Activated naive CD4-positive, alpha-beta T cell treated with anti-CD3 and anti-CD28 coated beads for 36 hours (primary cell): Measurements from ENCODE around the gene TDRKH. TPM values are rescaled to one million over a fixed set of nuclear protein-coding genes. Genes with fewer than 3 reads are reported as not detected.
"Not testable (repeated sequence)": the region's sequence is repeated elsewhere in the genome, so short reads cannot be mapped to it uniquely, and the experiment has no call there.

Experiments
- CTCF ChIA-PET: fragments of 350-600 bp; sonication (Branson Sonifier 250); formaldehyde crosslinking; loops from one replicate; lab custom pipeline; 2021; ENCODE audit warnings: antibody characterized with exemption; lab: Charles Lee
- DNase-seq: peaks from one replicate; pipeline ENCODE4 v3.0.0-alpha.2; 2020
- H3K27ac Mint-ChIP-seq: one replicate; pipeline ENCODE4 v1.8.0; 2021; ENCODE audit warnings: mild to moderate bottlenecking, mixed read lengths
- H3K27me3 Mint-ChIP-seq: one replicate; pipeline ENCODE4 v1.8.0; 2021; ENCODE audit warnings: low read depth, mixed read lengths
- H3K36me3 Mint-ChIP-seq: one replicate; pipeline ENCODE4 v1.8.0; 2021; ENCODE audit warnings: low read depth, mixed read lengths
- H3K4me1 Mint-ChIP-seq: one replicate; pipeline ENCODE4 v1.8.0; 2021; ENCODE audit warnings: low read depth, mixed read lengths
- H3K4me3 Mint-ChIP-seq: one replicate; pipeline ENCODE4 v1.8.0; 2021; ENCODE audit warnings: mild to moderate bottlenecking, moderate library complexity, mixed read lengths
- H3K9me3 Mint-ChIP-seq: one replicate; pipeline ENCODE4 v1.8.0; 2021; ENCODE audit warnings: mixed read lengths
- intact Hi-C: fragments of 100-400 bp; cut with micrococcal nuclease; formaldehyde crosslinking; loops from one replicate; pipeline ENCODE4 v1.15.1; 2023
- total RNA-seq, 2 experiments: library from RNA; stranded (reverse); gene quantifications; one replicate each; pipeline ENCODE4 v1.2.3, GENCODE V29; 2021

TDRKH gene
- total RNA-seq, 2 experiments from 2014 or later = 22.0 to 22.5 TPM

DNA sequence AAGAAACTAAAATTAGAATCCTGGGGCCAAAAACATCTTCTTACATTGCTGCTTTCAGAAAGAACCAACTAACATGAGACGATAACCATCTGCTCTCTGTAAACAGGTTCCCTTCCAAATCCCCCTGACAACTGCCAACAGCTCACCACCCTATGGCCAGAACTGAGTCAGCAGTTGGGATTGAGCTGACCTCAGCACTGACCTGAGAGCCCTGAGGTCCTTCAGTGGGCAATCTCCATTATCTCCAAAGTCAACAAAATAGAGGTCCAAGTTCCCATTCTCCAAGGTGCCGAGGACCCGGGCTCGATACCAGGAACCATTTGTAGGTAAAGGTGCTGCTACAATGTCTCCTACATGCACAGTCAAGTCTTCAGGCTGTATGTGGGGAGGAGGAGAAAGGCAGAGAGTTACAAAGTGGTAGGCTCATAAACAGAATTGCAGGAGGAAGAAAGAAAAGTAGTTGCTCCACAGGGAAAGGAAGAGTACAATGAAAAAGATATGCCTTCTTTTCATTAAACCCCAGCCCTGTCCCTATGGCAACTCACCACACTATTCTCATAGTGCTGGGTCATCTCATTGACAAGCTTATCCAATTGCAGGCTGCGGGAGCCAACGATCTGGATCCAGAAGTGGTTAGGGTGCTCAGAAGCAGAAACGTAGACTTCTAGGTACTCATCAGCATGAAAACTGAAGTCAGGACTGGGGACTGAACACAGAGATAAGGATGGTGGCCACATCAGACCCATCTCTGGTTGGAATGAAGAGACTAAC is 14.2 kb downstream of the TDRKH start:
- no peaks in the 10 kb centered on the region for H3K27me3 Mint-ChIP-seq
- no peak for DNase-seq
- no peaks in the 10 kb centered on the region for H3K9me3 Mint-ChIP-seq
- no peaks in the 10 kb centered on the region for H3K4me1 Mint-ChIP-seq
- peaks cover 15% of the 10 kb centered on the region for H3K36me3 Mint-ChIP-seq
- intact Hi-C loops = no loop called here
- CTCF ChIA-PET = interaction anchor here (1.1 kb wide), 1 partner anchor 60 kb away, joined by 3 read pairs; no protein-coding TSS in a partner anchor
- no peak overlapping the region for H3K4me3 Mint-ChIP-seq
- no peak overlapping the region for H3K27ac Mint-ChIP-seq

GRCh38 chr1:151774256-151774922 is 15.9 kb downstream of the TDRKH start:
- DNase-seq = no peak
- no peaks in the 10 kb centered on the region for H3K4me1 Mint-ChIP-seq
- H3K27me3 Mint-ChIP-seq = no peaks in the 10 kb centered on the region
- peaks cover 15% of the 10 kb centered on the region for H3K36me3 Mint-ChIP-seq
- H3K4me3 Mint-ChIP-seq = no peak overlapping the region
- no peaks in the 10 kb centered on the region for H3K9me3 Mint-ChIP-seq
- H3K27ac Mint-ChIP-seq = no peak overlapping the region
- CTCF ChIA-PET = interaction anchor here (0.6 to 1.6 kb wide), 4 partner anchors 15 to 62 kb away, joined by 3 to 5 read pairs (median 4); partner anchors contain the start of genes LINGO4 and TDRKH
- intact Hi-C loops = no loop called here

GRCh38 chr1:151773702-151774101 is 16.6 kb downstream of the TDRKH start:
- Mint-ChIP-seq H3K9me3 (no peaks in the 10 kb centered on the region), H3K4me1 (no peaks in the 10 kb centered on the region), H3K4me3 (no peak overlapping the region), H3K27ac (no peak overlapping the region), H3K36me3 (peaks cover 11% of the 10 kb centered on the region), H3K27me3 (no peaks in the 10 kb centered on the region)
- CTCF ChIA-PET = interaction anchor here (0.6 to 1.6 kb wide), 2 partner anchors 16 to 63 kb away, joined by 3 to 5 read pairs; no protein-coding TSS in a partner anchor
- intact Hi-C loops = no loop called here
- DNase-seq = no peak

DNA sequence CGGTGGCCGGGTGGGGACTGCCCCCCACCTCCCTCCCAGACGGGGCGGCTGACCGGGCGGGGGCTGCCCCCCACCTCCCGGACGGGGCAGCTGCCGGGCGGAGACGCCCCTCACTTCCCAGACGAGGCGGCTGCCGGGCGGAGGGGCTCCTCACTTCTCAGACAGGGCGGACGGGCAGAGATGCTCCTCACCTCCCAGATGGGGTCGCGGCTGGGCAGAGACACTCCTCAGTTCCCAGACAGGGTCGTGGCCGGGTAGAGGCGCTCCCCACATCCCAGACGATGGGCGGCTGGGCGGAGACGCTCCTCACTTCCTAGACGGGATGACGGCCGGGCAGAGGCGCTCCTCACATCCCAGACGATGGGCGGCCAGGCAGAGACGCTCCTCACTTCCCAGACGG is 21.0 kb downstream of the TDRKH start:
- intact Hi-C loops = loop anchor here (10.0 kb wide), 1 partner anchor 116 kb away; no protein-coding TSS in a partner anchor
- H3K4me1 Mint-ChIP-seq, DNase-seq, H3K4me3 Mint-ChIP-seq, H3K9me3 Mint-ChIP-seq, CTCF ChIA-PET, H3K27me3 Mint-ChIP-seq, H3K36me3 Mint-ChIP-seq, H3K27ac Mint-ChIP-seq: not testable (repeated sequence)

GRCh38 chr1:151768351-151769066 is 21.8 kb downstream of the TDRKH start:
- H3K36me3 Mint-ChIP-seq, H3K9me3 Mint-ChIP-seq, H3K4me1 Mint-ChIP-seq, H3K27me3 Mint-ChIP-seq, CTCF ChIA-PET, DNase-seq, H3K27ac Mint-ChIP-seq, H3K4me3 Mint-ChIP-seq: not testable (repeated sequence)
- intact Hi-C loops = loop anchor here (10.0 kb wide), 1 partner anchor 116 kb away; no protein-coding TSS in a partner anchor

- no peak for DNase-seq
- Mint-ChIP-seq H3K4me3 (peak overlapping the region; percentile 86), H3K27me3 (no peaks in the 10 kb centered on the region), H3K27ac (peak overlapping the region; percentile 90), H3K9me3 (no peaks in the 10 kb centered on the region), H3K36me3 (peaks cover 14% of the 10 kb centered on the region), H3K4me1 (peaks cover 17% of the 10 kb centered on the region)
- CTCF ChIA-PET = interaction anchor here (1.0 to 1.8 kb wide), 3 partner anchors 29 to 73 kb away, joined by 4 to 12 read pairs (median 5); no protein-coding TSS in a partner anchor
- intact Hi-C loops = loop anchor here (1.0 to 10.0 kb wide), 5 partner anchors 26 to 437 kb away; partner anchors contain the start of genes PI4KB and TDRKH
Measured at GRCh38 chr1:151763990-151764389, 26.3 kb downstream of the TDRKH start.

DNA sequence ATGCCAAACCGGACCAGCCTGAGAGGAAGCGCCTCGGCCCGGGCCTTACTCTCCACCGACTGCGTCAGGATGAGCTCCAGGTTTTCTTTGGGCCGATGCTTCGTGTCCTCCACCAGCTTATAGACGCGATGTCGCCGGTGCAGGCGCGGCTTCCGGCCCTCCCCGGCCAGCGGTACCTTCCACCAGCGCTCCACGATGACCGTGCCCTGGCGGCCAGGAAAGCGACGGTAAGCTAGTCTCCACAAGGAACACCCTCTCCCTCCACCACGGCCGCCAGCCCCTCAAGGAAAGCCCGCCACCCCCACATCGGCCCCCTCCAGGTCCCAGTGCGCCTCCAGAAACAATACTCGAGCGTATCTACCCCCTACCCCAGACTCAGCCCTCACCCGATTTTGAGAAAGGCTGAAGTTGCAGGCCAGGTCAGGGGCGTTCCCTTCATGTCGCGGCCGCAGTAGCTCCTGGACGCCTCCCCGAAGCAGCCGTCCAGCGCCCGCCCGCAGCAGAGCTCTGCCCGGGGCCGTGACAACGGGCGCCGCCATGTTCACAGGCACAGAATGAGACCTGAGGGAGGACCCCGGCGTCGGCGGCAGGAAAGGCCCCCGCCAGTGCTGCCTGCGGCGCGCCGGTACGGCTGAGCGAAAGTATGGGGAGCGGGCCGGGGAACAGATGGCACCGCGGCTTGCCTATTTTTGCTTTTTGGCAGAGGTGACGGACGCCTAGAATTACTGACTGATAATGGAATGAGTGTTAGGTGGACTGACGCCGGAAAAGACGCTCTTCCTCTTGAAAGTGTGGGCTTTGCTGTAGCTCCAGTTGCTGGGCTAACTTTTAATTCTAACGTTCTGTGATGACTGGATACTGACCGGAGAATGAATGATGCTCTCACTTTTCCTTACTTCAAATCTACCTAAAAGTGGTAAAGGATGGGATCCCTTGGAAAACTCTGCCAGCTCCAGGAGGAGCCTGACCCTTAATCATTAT is 27.1 kb downstream of the TDRKH start, which contains the start of gene MRPL9:
Gene MRPL9 (minus strand): TSS at position 556 of the 981 bp plus-strand sequence. CDS start 17 bp downstream, at position 539.
- H3K36me3 Mint-ChIP-seq = peaks cover 17% of the 10 kb centered on the region
- no peaks in the 10 kb centered on the region for H3K27me3 Mint-ChIP-seq
- intact Hi-C loops = loop anchor here (1.0 to 10.0 kb wide), 5 partner anchors 27 to 436 kb away; partner anchors contain the start of genes PI4KB and TDRKH
- H3K27ac Mint-ChIP-seq = peak within 1 kb of the TSS; percentile 90
- H3K4me1 Mint-ChIP-seq = peaks cover 17% of the 10 kb centered on the region
- CTCF ChIA-PET = interaction anchor here (1.0 to 1.8 kb wide), 5 partner anchors 26 to 74 kb away, joined by 3 to 12 read pairs (median 4); no protein-coding TSS in a partner anchor
- H3K4me3 Mint-ChIP-seq = peak within 1 kb of the TSS; percentile 86
- H3K9me3 Mint-ChIP-seq = no peaks in the 10 kb centered on the region
- DNase-seq = peak; percentile 91

- Mint-ChIP-seq H3K4me1 (peaks cover 28% of the 10 kb centered on the region), H3K4me3 (peak overlapping the region; percentile 24), H3K27me3 (no peaks in the 10 kb centered on the region), H3K27ac (peak overlapping the region; percentile 61), H3K36me3 (peaks cover 20% of the 10 kb centered on the region), H3K9me3 (no peaks in the 10 kb centered on the region)
- no peak for DNase-seq
- CTCF ChIA-PET = interaction anchor here (1.4 to 1.8 kb wide), 2 partner anchors 76 to 167 kb away, joined by 3 to 4 read pairs; no protein-coding TSS in a partner anchor
- intact Hi-C loops = loop anchor here (10.0 kb wide), 1 partner anchor 124 kb away; no protein-coding TSS in a partner anchor
Measured at GRCh38 chr1:151760597-151761385, 29.5 kb downstream of the TDRKH start.

- CTCF ChIA-PET = interaction anchor here (0.5 to 1.8 kb wide), 5 partner anchors 75 to 458 kb away, joined by 3 to 5 read pairs (median 4); no protein-coding TSS in a partner anchor
- Mint-ChIP-seq H3K27me3 (no peaks in the 10 kb centered on the region), H3K36me3 (peaks cover 20% of the 10 kb centered on the region), H3K9me3 (no peaks in the 10 kb centered on the region), H3K27ac (no peak overlapping the region), H3K4me3 (no peak overlapping the region), H3K4me1 (peaks cover 26% of the 10 kb centered on the region)
- intact Hi-C loops = no loop called here
- no peak for DNase-seq
Measured at GRCh38 chr1:151759241-151759640, 31.1 kb downstream of the TDRKH start.

- Mint-ChIP-seq H3K27me3 (no peaks in the 10 kb centered on the region), H3K36me3 (peaks cover 13% of the 10 kb centered on the region), H3K9me3 (no peaks in the 10 kb centered on the region), H3K27ac (peak overlapping the region; percentile 22), H3K4me3 (no peak overlapping the region), H3K4me1 (peaks cover 13% of the 10 kb centered on the region)
- CTCF ChIA-PET = interaction anchor here (1.5 kb wide), 1 partner anchor 80 kb away, joined by 8 read pairs; no protein-coding TSS in a partner anchor
- peak; percentile 26 for DNase-seq
- intact Hi-C loops = no loop called here
Measured at GRCh38 chr1:151756291-151756690, 34.0 kb downstream of the TDRKH start.
